GM04504 (cell line): ENCODE measurements around the gene PRR15.
A peak's percentile ranks its signal among the peaks of the same experiment; 100 is the strongest.

Experiments used
- DNase-seq: peaks from one replicate; pipeline ENCODE4 v3.0.0-alpha.2; 2012; ENCODE audit warnings: low read depth

The PRR15 gene

DNA sequence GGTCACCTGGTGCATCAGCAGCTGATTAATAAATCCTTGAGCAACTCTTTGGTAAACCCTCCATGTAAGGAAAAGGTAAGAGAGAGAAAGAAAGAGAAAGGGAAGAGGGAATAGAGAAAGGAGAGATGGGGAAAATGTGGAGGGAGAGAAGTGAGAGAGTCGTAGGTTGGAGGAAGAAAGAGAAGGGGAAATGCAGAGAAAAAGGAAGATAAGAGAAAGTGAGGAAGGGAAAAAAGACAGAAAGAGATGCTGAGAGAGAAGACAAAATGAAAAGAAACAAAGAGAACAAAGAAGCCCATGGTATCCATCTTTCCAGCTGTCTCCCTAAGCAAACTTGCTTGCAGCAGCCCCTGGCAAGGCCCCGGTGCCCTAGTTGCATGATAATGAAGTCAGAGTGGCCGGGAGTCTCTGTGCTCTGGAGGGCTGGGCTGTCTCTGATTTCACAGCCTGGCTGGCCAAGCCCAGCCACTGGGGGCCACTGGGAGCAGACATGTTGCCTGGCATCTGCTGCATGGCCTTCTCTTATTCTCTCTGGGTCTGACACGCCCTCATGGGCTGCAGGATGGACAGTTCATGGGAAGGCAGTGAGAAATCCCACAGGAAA is 48.4 kb downstream of the PRR15 start:
- no peak for DNase-seq

DNA sequence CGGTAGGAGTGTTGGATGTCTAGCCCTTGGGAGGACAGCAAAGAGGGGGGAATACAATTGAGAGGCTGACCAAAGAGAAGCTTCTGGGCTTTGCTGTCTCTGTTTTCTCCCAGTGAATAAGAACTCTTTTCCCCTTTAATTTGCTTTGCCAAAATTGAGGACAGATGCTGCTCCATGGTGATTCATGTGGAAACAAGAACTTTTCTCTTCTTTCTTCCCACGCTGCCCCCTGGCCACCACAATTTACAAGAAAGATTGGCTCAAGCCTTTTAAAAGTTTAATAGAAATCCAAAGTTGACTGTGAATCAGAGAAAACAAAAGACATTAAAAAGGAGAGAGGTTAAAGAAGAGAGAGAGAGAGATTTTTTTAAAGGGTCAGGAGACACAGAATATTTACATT is 49.0 kb downstream of the PRR15 start:
- DNase-seq = peak; percentile 82

DNA sequence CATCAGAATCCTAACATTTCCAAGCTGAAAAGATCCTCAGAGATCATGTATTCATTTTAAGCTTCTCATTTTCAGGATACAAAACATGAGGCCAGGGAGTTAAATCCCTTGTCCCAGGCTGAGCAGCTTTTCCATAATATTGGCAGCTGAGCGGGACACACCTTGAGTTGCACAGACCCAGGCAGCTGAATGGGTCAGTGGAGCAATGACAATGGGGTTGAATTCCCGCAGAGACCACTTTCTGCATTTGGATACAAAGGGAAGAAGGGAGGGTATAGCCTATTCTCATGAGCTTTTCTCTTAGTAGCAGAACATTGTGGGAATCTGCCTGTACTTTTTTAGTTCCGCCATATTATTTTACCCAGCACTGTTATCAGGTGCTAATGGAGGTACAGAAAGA is 49.5 kb downstream of the PRR15 start:
- no peak for DNase-seq

DNA sequence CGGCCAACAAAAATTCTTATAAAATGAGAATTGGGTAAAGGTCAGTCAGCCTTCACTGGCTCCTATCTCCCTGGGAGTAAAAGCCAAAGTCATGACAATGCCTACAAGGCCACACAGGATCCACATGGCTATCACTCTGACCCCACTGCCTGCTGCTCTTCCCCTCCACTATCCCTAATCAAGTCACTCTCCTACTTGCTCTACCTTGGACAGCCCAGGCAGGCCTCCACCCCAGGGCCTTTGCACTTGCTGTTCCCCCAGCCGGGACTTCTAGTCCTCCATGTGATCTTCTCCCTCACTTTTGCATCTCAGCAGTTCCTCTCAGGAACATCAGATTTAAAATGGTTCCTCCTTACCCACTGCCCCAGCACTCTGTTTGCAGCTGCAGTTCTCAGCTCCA is 50.6 kb downstream of the PRR15 start:
- DNase-seq = no peak
